Immature natural killer cell (primary cell): Measurements from ENCODE around the gene SLC41A2. TPM values are rescaled to one million over a fixed set of nuclear protein-coding genes. Genes with fewer than 3 reads are reported as not detected.

Source experiments
- DNase-seq, 3 donors: peaks; one replicate each; pipeline ENCODE4 v3.0.0; 2022; ENCODE audit warnings: mixed read lengths in 1 of 3
- H3K27ac Mint-ChIP-seq, 6 donors: one replicate each; pipeline ENCODE4 v1.8.0; 2020; ENCODE audit warnings: mixed read lengths in 6 of 6, mild to moderate bottlenecking in 5 of 6, inconsistent platforms in 4 of 6, moderate library complexity in 3 of 6
- H3K27me3 Mint-ChIP-seq, 3 donors: one replicate each; pipeline ENCODE4 v1.8.0; 2020 to 2021; ENCODE audit warnings: low read depth in 3 of 3, mild to moderate bottlenecking in 3 of 3, mixed read lengths in 3 of 3, moderate library complexity in 3 of 3, inconsistent platforms in 1 of 3
- H3K36me3 Mint-ChIP-seq, 3 donors: one replicate each; pipeline ENCODE4 v1.8.0; 2020; ENCODE audit warnings: mixed read lengths in 3 of 3, inconsistent platforms in 2 of 3, mild to moderate bottlenecking in 2 of 3
- H3K4me1 Mint-ChIP-seq, 2 donors: one replicate each; pipeline ENCODE4 v1.8.0; 2020; ENCODE audit warnings: inconsistent platforms in 2 of 2, mild to moderate bottlenecking in 2 of 2, mixed read lengths in 2 of 2, moderate library complexity in 1 of 2
- H3K4me3 Mint-ChIP-seq, 5 donors: one replicate each; pipeline ENCODE4 v1.8.0; 2020; ENCODE audit warnings: mild to moderate bottlenecking in 5 of 5, mixed read lengths in 5 of 5, inconsistent platforms in 3 of 5, moderate library complexity in 3 of 5
- H3K9me3 Mint-ChIP-seq, 6 donors: one replicate each; pipeline ENCODE4 v1.8.0; 2020; ENCODE audit warnings: mild to moderate bottlenecking in 6 of 6, mixed read lengths in 6 of 6, inconsistent platforms in 4 of 6, moderate library complexity in 3 of 6
- polyA plus RNA-seq, 3 donors: library from polyadenylated mRNA; unstranded; fragments of 300-500 nt; fragmentation: Illumina TruSeq; gene quantifications; one replicate each; pipeline ENCODE4 v1.2.3, GENCODE V29; 2021

The SLC41A2 gene
- polyA plus RNA-seq, 3 donors from 2014 or later = 0.37 to 3.3 (median 0.93) TPM

GRCh38 chr12:104933128-104933527, 25.0 kb downstream of the SLC41A2 start:
- H3K27ac Mint-ChIP-seq = no peak overlapping the region
- no peaks in the 10 kb centered on the region for H3K4me1 Mint-ChIP-seq

GRCh38 chr12:104930388-104931326, 27.4 kb downstream of the SLC41A2 start:
- Mint-ChIP-seq H3K9me3 (no peaks in the 10 kb centered on the region), H3K4me1 (no peaks in the 10 kb centered on the region), H3K4me3 (no peak overlapping the region), H3K36me3 (no peaks in the 10 kb centered on the region), H3K27ac (no peak overlapping the region), H3K27me3 (peaks cover 3 to 5% (median 4%) of the 10 kb centered on the region in 3 donors)
- DNase-seq = no peak

More at GRCh38 chr12:104933128-104933527, 25.0 kb downstream of the SLC41A2 start:
- no peak for DNase-seq
- H3K9me3 Mint-ChIP-seq = no peaks in the 10 kb centered on the region
- H3K27me3 Mint-ChIP-seq = peaks cover 3 to 5% (median 4%) of the 10 kb centered on the region in 3 donors
- H3K4me3 Mint-ChIP-seq = no peak overlapping the region
- H3K36me3 Mint-ChIP-seq = no peaks in the 10 kb centered on the region

- Mint-ChIP-seq H3K4me3 (no peak overlapping the region), H3K27ac (no peak overlapping the region), H3K9me3 (no peaks in the 10 kb centered on the region), H3K36me3 (peaks cover 0 to under 1% (median 0%) of the 10 kb centered on the region in 3 donors), H3K27me3 (peaks cover 3 to 5% (median 4%) of the 10 kb centered on the region in 3 donors), H3K4me1 (no peaks in the 10 kb centered on the region)
- no peak for DNase-seq
Measured at GRCh38 chr12:104929977-104930376, 28.1 kb downstream of the SLC41A2 start.

DNA sequence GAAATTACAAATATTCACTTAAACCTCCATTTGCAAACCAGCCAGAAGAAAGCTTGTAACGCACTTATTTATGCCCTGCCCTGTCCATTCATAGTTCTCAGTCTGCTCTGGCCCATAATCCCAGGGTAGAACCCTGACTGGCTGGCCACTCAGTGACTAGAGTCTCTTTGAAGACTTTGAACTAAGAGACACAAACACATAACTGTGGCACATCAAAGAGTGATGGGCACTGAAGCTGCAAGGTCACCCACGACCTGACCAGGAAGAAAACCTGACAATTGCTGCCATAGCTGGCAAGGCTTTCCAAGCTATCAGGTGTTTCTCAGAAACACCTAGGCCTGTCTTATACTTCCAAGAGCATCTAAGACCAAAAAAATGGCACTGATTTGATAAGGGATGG, 28.7 kb downstream of the SLC41A2 start:
- H3K4me1 Mint-ChIP-seq = no peaks in the 10 kb centered on the region
- DNase-seq = no peak
- H3K36me3 Mint-ChIP-seq = peaks cover 0 to 4% (median 0%) of the 10 kb centered on the region in 3 donors
- no peaks in the 10 kb centered on the region for H3K9me3 Mint-ChIP-seq
- peaks cover 3 to 7% (median 4%) of the 10 kb centered on the region in 3 donors for H3K27me3 Mint-ChIP-seq
- no peak overlapping the region for H3K27ac Mint-ChIP-seq
- no peak overlapping the region for H3K4me3 Mint-ChIP-seq

GRCh38 chr12:104928036-104928745, 29.9 kb downstream of the SLC41A2 start:
- Mint-ChIP-seq H3K27ac (no peak overlapping the region), H3K9me3 (no peaks in the 10 kb centered on the region), H3K27me3 (peaks cover 3 to 7% (median 5%) of the 10 kb centered on the region in 3 donors), H3K36me3 (peaks cover 0 to 4% (median 0%) of the 10 kb centered on the region in 3 donors), H3K4me3 (no peak overlapping the region), H3K4me1 (no peaks in the 10 kb centered on the region)
- DNase-seq = no peak

GRCh38 chr12:104925501-104925900, 32.6 kb downstream of the SLC41A2 start:
- Mint-ChIP-seq H3K9me3 (peaks cover 5 to 18% (median 10%) of the 10 kb centered on the region in 6 donors), H3K36me3 (peaks cover 0 to 8% (median 5%) of the 10 kb centered on the region in 3 donors), H3K4me1 (no peaks in the 10 kb centered on the region), H3K27ac (no peak overlapping the region), H3K4me3 (no peak overlapping the region), H3K27me3 (peaks cover 3 to 7% (median 4%) of the 10 kb centered on the region in 3 donors)
- DNase-seq = no peak

- Mint-ChIP-seq H3K36me3 (peaks cover 3 to 8% (median 5%) of the 10 kb centered on the region in 3 donors), H3K4me3 (no peak overlapping the region), H3K27ac (no peak overlapping the region), H3K27me3 (peaks cover 3 to 5% (median 4%) of the 10 kb centered on the region in 3 donors), H3K9me3 (peaks cover 5 to 20% (median 13%) of the 10 kb centered on the region in 6 donors), H3K4me1 (no peaks in the 10 kb centered on the region)
- no peak for DNase-seq
Measured at GRCh38 chr12:104921340-104921739, 36.8 kb downstream of the SLC41A2 start.

- DNase-seq = no peak
- Mint-ChIP-seq H3K4me3 (no peak overlapping the region), H3K9me3 (no peaks in the 10 kb centered on the region), H3K27ac (no peak overlapping the region), H3K27me3 (no peaks in the 10 kb centered on the region), H3K36me3 (no peaks in the 10 kb centered on the region), H3K4me1 (no peaks in the 10 kb centered on the region)
Measured at GRCh38 chr12:104911942-104912341, 46.1 kb downstream of the SLC41A2 start.

GRCh38 chr12:104910196-104910840, 47.8 kb downstream of the SLC41A2 start:
- H3K27me3 Mint-ChIP-seq = no peaks in the 10 kb centered on the region
- H3K9me3 Mint-ChIP-seq = no peaks in the 10 kb centered on the region
- H3K36me3 Mint-ChIP-seq = no peaks in the 10 kb centered on the region
- H3K4me3 Mint-ChIP-seq = no peak overlapping the region
- DNase-seq = no peak
- no peak overlapping the region for H3K27ac Mint-ChIP-seq
- no peaks in the 10 kb centered on the region for H3K4me1 Mint-ChIP-seq

DNA sequence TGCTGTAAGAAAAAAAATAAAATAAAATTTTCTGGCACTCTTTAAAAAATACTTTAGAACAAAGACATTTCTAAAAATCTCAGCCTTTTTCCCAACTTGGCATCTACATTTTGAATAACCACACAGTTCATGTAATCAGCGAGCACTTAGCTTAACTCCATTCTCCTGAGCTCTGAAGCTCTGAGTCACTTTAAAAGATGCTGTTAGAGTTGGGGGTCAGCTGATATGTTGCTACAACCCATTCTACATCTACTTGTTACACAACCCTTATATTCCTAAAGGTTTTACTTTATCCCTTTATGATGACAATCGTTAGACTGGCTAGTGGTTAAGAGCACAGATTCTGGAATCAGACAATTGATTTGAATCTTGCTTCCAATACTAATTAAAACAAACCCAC, 48.3 kb downstream of the SLC41A2 start:
- no peak for DNase-seq
- Mint-ChIP-seq H3K4me3 (no peak overlapping the region), H3K27ac (no peak overlapping the region), H3K27me3 (no peaks in the 10 kb centered on the region), H3K4me1 (no peaks in the 10 kb centered on the region), H3K36me3 (no peaks in the 10 kb centered on the region), H3K9me3 (no peaks in the 10 kb centered on the region)

Other genes starting within 250 kb of the SLC41A2 start
- 10 to 100 TPM; 10.8 to 13.6 (median 12.3) TPM for gene NOPCHAP1, start 28.0 kb upstream of the SLC41A2 start, polyA plus RNA-seq
- not detected for gene ALDH1L2, start 126.2 kb upstream of the SLC41A2 start, polyA plus RNA-seq
- 10 to 100 TPM; 19.0 to 35.3 (median 28.3) TPM for gene WASHC4, start 149.4 kb upstream of the SLC41A2 start, polyA plus RNA-seq